ENCODE data around the gene RAB29.

RAB29 gene

GRCh38 chr1:205774198-205775014 lies 876 bp downstream of the RAB29 start:
- peak; percentile 16 for DNase-seq
- TF ChIP-seq, protein P1, sequence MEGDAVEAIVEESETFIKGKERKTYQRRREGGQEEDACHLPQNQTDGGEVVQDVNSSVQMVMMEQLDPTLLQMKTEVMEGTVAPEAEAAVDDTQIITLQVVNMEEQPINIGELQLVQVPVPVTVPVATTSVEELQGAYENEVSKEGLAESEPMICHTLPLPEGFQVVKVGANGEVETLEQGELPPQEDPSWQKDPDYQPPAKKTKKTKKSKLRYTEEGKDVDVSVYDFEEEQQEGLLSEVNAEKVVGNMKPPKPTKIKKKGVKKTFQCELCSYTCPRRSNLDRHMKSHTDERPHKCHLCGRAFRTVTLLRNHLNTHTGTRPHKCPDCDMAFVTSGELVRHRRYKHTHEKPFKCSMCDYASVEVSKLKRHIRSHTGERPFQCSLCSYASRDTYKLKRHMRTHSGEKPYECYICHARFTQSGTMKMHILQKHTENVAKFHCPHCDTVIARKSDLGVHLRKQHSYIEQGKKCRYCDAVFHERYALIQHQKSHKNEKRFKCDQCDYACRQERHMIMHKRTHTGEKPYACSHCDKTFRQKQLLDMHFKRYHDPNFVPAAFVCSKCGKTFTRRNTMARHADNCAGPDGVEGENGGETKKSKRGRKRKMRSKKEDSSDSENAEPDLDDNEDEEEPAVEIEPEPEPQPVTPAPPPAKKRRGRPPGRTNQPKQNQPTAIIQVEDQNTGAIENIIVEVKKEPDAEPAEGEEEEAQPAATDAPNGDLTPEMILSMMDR (IDR thresholded peaks at IDR 0.05; ENCODE audit: low read depth, low read length) = no peak

GRCh38 chr1:205772607-205773032 lies 2.7 kb downstream of the RAB29 start:
- Histone ChIP-seq H3K9me3 (no peaks in the 10 kb centered on the region), H3K27me3 (no peaks in the 10 kb centered on the region), H3K36me3 (no peaks in the 10 kb centered on the region), H3K4me3 (ENCODE audit: low read depth, low read length) (no peak overlapping the region), H3K4me1 (no peaks in the 10 kb centered on the region)
- TF ChIP-seq, protein P1 (IDR thresholded peaks at IDR 0.05; ENCODE audit: low read depth, low read length) = no peak
- no peak for DNase-seq

More at GRCh38 chr1:205774198-205775014, 876 bp downstream of the RAB29 start:
- Histone ChIP-seq H3K4me3 (ENCODE audit: low read depth, low read length) (peak overlapping the region; percentile 86), H3K27me3 (no peaks in the 10 kb centered on the region; the same call in 1 of the 2 replicates), H3K9me3 (no peaks in the 10 kb centered on the region), H3K36me3 (no peaks in the 10 kb centered on the region), H3K4me1 (no peaks in the 10 kb centered on the region)

- Histone ChIP-seq H3K9me3 (no peaks in the 10 kb centered on the region), H3K27me3 (no peaks in the 10 kb centered on the region; the same call in 1 of the 2 replicates), H3K4me3 (ENCODE audit: low read depth, low read length) (no peak overlapping the region), H3K36me3 (no peaks in the 10 kb centered on the region), H3K4me1 (no peaks in the 10 kb centered on the region)
- no peak for DNase-seq
- TF ChIP-seq, protein P1 (IDR thresholded peaks at IDR 0.05; ENCODE audit: low read depth, low read length) = no peak
Observed at GRCh38 chr1:205770618-205771017, 4.7 kb downstream of the RAB29 start.

GRCh38 chr1:205769641-205770365 lies 5.5 kb downstream of the RAB29 start:
- H3K4me3 ChIP-seq (ENCODE audit: low read depth, low read length) = no peak overlapping the region
- H3K9me3 ChIP-seq = no peaks in the 10 kb centered on the region
- TF ChIP-seq, protein P1 (IDR thresholded peaks at IDR 0.05; ENCODE audit: low read depth, low read length) = no peak
- H3K36me3 ChIP-seq = no peaks in the 10 kb centered on the region
- no peaks in the 10 kb centered on the region; the same call in 1 of the 2 replicates for H3K27me3 ChIP-seq
- H3K4me1 ChIP-seq = no peaks in the 10 kb centered on the region
- DNase-seq = no peak

- no peaks in the 10 kb centered on the region for H3K36me3 ChIP-seq
- no peaks in the 10 kb centered on the region for H3K4me1 ChIP-seq
- TF ChIP-seq, protein P1 (IDR thresholded peaks at IDR 0.05; ENCODE audit: low read depth, low read length) = no peak
Observed at GRCh38 chr1:205767248-205767647, 8.0 kb downstream of the RAB29 start.

More at GRCh38 chr1:205767248-205767647, 8.0 kb downstream of the RAB29 start:
- no peak overlapping the region for H3K4me3 ChIP-seq (ENCODE audit: low read depth, low read length)
- H3K9me3 ChIP-seq = no peaks in the 10 kb centered on the region
- no peak for DNase-seq
- no peaks in the 10 kb centered on the region; the same call in 1 of the 2 replicates for H3K27me3 ChIP-seq
